ENCODE data around the gene RREB1.
"Not testable (repeated sequence)": the region's sequence is repeated elsewhere in the genome, so short reads cannot be mapped to it uniquely, and the experiment has no call there.

The RREB1 gene

DNA sequence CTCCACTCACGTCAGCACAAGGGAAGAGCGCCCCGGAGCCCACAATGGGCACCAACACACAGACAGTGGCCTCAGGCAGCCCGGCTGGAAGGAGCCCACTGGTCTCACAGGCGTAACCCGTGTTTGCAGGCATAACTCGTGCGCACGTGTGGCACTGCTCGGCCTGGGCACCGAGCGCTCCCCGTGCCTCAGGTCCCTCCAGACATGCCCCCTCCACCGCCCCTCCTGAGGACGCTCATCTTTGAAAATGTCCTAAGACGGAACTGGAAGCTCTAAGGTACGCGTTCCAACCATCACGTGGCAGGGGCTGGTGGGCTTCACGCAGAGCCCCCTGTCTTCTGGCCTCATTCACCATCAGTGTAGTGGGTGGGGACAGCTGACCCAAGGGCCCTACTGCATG, 160.6 kb downstream of the RREB1 start:
- no peak for DNase-seq

GRCh38 chr6:7268816-7269555, 161.2 kb downstream of the RREB1 start:
- DNase-seq, result no peak

DNA sequence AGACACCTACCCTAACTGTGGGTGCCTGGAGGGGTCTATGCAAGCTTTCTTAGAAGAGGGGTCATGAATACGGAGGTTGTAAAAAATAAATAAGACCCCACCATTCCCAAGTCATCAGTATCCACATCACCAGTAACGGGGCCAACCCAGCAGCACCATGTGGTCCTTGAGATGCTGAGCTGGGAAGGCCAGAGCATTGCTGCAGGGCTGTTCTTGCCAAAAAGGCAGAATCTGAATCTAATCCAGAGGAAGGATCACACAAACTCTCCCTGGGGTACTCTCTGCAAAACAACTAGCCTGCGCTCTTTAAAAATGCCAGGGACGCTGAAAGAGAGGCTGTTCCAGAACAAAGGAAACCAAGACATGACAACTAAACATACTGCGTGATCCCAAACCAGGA, 162.1 kb downstream of the RREB1 start:
- DNase-seq, result no peak

DNA sequence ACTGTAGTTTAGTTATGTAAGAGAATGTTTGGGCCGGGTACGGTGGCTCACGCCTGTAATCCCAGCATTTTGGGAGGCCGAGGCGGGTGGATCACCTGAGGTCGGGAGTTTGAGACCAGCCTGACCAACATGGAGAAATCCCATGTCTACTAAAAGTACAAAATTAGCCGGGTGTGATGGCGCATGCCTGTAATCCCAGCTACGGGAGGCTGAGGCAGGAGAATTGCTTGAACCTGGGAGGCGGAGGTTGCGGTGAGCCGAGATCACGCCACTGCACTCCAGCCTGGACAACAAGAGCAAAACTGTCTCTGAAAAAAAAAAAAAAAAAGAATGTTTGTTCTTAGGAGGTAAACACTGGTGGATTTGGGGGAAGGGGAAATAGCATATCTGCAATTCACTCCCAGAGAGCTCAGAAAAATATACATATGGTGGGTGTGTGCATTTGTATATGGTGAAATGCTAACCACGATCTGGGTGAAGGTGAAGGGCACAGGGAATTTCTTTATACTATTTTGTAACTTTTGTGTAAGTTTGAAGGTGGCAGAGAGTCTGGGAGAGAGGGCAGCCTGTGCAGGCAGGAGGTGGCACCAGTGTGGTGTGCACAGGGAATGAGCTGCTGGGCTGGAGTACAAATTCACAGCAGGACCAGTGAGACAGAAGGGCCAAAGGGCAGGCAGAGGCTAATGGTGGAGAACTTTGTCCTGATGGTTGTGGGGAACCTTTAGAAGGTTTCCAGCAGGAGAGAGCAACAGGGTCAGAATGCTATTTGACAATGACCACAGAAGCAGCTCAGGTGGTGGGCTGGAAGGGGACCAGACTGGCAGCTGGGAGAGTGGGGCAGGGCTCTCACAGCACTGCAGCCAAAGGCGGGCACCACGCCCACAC, 162.8 kb downstream of the RREB1 start:
- no peak for DNase-seq

DNA sequence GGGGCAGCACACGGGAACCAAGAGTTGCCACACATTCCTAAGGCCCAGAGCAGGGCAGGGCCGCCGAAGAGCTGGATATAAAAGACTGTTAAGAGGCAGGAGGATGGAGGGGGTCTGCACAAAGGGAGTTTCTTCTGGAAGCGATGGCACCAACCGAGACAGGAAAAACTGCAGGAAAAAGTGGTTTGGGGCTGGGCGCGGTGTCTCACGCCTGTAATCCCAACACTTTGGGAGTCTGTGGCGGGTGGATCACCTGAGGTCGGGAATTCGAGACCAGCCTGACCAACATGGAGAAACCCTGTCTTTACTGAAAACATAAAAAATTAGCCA, 163.4 kb downstream of the RREB1 start:
- no peak for DNase-seq

GRCh38 chr6:7273709-7274108, 165.9 kb downstream of the RREB1 start:
- DNase-seq, result no peak

DNA sequence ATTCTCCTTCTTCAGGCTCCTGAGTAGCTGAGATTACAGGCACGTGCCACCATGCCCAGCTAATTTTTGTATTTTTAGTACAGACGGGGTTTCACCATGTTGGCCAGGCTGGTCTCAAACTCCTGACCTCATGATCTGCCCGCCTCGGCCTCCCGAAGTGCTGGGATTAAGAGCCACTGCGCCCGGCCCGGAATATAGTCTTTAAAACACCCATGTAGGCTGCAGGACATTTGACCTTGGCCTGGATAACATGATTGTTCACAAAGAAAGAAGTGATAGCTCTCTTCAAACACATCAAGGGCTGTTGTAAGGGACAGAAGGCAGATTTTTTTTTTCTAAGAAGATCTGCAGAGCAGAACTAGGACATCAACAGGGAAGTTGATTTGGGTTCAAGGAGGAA, 166.8 kb downstream of the RREB1 start:
- not testable (repeated sequence) for DNase-seq

- no peak for DNase-seq
Observed at GRCh38 chr6:7276199-7276524, 168.4 kb downstream of the RREB1 start.

DNA sequence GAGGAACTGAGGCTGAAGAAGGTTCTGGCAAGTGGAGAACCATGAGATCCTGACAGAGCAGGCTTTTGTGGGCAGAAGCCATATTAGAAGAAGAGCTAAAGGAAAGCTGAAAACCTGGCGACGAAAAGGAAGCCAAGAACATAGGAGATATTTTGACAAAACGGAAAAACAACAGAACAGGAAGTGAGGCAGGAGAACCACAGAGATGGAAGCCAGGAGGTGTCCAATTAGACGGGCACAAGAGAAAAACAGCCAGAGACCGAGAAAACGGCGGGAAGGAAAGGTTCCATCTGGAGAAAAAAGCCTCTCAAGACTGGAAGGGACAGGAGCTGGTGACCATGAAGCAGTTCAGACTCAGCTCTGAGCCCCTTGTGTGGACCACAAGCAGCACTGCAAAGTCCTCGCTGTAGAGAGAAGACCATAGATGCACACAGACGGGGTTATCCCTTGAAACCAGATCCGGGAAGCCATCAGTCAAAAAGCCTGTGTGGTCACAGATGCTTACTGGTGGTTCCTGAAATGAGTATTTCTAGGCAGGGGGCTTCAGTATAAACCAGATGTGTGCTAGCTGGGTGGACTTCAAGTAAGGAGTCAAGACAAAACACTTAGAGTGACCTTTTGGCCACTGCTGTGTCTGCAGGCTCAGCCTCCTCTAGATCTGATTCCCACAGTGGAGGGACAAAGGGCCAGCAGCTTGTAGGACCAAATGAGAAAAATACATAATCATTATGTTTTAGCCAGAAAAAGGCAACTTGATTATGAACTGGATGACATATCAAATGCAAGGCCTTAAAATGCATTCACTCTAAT, 174.5 kb downstream of the RREB1 start:
- no peak for DNase-seq

GRCh38 chr6:7283676-7284075, 175.9 kb downstream of the RREB1 start:
- DNase-seq, result no peak

- no peak for DNase-seq
Observed at GRCh38 chr6:7285416-7285815, 177.7 kb downstream of the RREB1 start.

DNA sequence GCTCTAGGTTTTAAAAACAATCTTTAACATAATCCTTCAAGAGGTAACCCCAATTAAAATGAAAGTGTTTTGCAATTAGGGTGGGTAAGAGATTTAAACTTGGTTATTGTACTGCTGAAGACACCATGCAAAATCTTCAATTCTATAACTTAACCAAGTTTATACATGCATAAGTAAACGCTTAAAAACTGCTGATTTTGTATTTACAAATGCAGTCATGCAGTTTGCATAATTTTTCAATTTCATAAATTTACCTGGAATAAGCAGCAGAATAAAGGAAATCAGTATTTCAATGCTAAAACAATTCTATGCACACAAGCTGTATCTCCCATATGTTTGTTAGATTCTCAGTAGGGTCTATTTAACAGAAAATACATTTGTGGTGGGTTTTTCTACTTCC, 182.3 kb downstream of the RREB1 start:
- DNase-seq, result no peak

GRCh38 chr6:7292596-7293255, 185.0 kb downstream of the RREB1 start:
- DNase-seq, result no peak

GRCh38 chr6:7295916-7296315, 188.2 kb downstream of the RREB1 start:
- no peak for DNase-seq

DNA sequence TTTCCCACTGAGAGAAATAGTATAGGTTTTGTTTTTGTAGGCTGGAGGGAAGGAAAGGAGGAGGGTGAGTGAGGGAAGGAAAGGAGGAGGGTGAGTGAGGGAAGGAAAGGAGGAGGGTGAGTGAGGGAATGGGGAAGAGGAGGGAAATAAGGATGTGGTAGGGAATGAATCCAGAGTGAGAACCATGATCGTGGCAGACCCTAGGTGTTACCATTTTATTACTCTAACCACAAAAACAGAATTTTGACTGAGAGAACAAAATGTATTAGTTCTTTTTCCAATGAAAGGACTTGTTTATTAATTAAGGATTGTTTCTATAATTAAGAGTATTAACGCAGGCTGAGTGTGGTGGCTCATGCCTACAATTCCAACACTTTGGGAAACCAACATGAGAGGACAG, 188.8 kb downstream of the RREB1 start:
- DNase-seq, result no peak

DNA sequence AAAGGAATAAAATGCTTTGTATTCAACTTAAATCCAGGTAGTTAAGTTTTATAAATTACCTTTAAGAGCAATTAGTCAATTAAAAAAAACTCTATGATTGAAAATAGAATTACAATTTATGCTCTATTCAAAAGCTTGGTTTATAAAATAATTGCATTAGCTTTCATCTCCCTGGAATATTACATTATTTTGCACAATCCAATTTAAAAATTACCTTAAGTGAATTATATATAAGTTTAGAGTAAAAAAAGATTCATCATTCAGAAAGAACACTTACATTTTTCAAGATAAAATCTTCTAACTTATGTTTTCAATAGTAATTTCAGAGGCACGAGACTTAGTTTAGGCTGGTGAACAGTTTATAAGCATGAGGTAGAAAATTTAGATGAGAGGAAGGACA, 190.4 kb downstream of the RREB1 start:
- DNase-seq, result no peak

DNA sequence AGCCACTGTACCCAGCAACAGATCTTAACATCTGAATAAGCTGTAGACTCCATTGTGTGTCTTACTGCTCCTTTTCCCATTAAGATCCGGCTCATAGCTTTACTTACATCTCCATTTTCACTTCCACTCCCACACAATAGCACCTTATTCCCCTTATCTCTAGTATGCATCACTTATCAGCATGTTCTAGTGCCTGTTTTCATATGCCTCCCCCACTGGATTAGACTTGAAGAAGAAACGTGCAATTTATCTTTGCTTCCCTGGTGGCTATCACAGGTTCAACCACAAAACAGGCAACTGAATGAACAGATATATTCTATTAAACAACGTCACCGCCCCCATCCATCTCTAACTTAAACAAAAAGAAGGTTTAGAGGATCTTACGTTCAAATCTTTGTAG, 193.2 kb downstream of the RREB1 start:
- no peak for DNase-seq
